Nephron (organoid): ENCODE data around the gene DXO.
A peak's percentile ranks its signal among the peaks of the same experiment; 100 is the strongest.

Experiments used
- H3K27ac Mint-ChIP-seq, 3 experiments: 2 replicates each; pipeline ENCODE4 v1.8.0; 2020; ENCODE audit warnings: mixed read lengths in 3 of 3, mild to moderate bottlenecking in 2 of 3, moderate library complexity in 1 of 3
- H3K27me3 Mint-ChIP-seq: 2 replicates; pipeline ENCODE4 v1.8.0; 2021; ENCODE audit warnings: low read depth, mild to moderate bottlenecking, moderate library complexity, mixed read lengths
- H3K36me3 Mint-ChIP-seq: 2 replicates; pipeline ENCODE4 v1.8.0; 2020; ENCODE audit warnings: low read depth, mixed read lengths
- H3K4me1 Mint-ChIP-seq: 2 replicates; pipeline ENCODE4 v1.8.0; 2020; ENCODE audit warnings: mixed read lengths
- H3K4me3 Mint-ChIP-seq, 3 experiments: 2 replicates each; pipeline ENCODE4 v1.8.0; 2020; ENCODE audit warnings: mild to moderate bottlenecking in 3 of 3, mixed read lengths in 3 of 3, moderate library complexity in 2 of 3
- H3K9me3 Mint-ChIP-seq: 2 replicates; pipeline ENCODE4 v1.8.0; 2020; ENCODE audit warnings: mixed read lengths
- CTCF ChIP-seq, 3 experiments: fragments of 200-600 bp; sonication (generic); IDR thresholded peaks; one replicate each; pipeline ENCODE4 v1.5.0; 2021; ENCODE audit warnings: antibody characterized with exemption in 3 of 3; ENCODE audit not compliant: unreplicated experiment in 3 of 3

DXO gene

GRCh38 chr6:31966506-31966905, 5.4 kb downstream of the DXO start:
- Mint-ChIP-seq H3K4me1 (peaks cover 8% of the 10 kb centered on the region), H3K27ac (no peak overlapping the region), H3K4me3 (no peak overlapping the region), H3K9me3 (no peaks in the 10 kb centered on the region), H3K36me3 (peaks cover 44% of the 10 kb centered on the region), H3K27me3 (no peaks in the 10 kb centered on the region)
- TF ChIP-seq CTCF (IDR thresholded peaks at IDR 0.05; ENCODE audit: unreplicated experiment in 3 of 3): no peak

GRCh38 chr6:31965700-31966099, 6.2 kb downstream of the DXO start:
- no peak overlapping the region for H3K27ac Mint-ChIP-seq
- H3K36me3 Mint-ChIP-seq: peaks cover 46% of the 10 kb centered on the region
- no peak overlapping the region for H3K4me3 Mint-ChIP-seq
- TF ChIP-seq CTCF (IDR thresholded peaks at IDR 0.05; ENCODE audit: unreplicated experiment in 3 of 3): no peak
- H3K27me3 Mint-ChIP-seq: no peaks in the 10 kb centered on the region
- peaks cover 8% of the 10 kb centered on the region for H3K4me1 Mint-ChIP-seq
- no peaks in the 10 kb centered on the region for H3K9me3 Mint-ChIP-seq

DNA sequence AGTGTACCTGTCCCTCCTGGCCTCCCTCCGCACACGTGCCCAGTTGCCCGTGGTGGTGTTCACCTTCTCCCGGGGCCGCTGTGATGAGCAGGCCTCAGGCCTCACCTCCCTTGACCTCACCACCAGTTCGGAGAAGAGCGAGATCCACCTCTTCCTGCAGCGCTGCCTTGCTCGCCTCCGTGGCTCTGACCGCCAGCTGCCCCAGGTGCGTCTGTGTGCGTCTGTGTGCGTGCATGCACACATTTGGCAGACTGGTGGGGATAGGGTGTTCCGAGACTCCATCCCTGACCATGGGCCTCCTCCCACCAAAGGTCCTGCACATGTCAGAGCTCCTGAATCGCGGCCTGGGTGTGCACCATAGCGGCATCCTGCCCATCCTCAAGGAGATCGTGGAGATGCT, 8.0 kb downstream of the DXO start:
- Mint-ChIP-seq H3K27me3 (no peaks in the 10 kb centered on the region), H3K4me3 (peak overlapping the region in 1 of 3 experiments; percentile 13), H3K27ac (no peak overlapping the region), H3K4me1 (peaks cover 4% of the 10 kb centered on the region), H3K9me3 (no peaks in the 10 kb centered on the region), H3K36me3 (peaks cover 43% of the 10 kb centered on the region)
- no peak for TF ChIP-seq CTCF (IDR thresholded peaks at IDR 0.05; ENCODE audit: unreplicated experiment in 3 of 3)

DNA sequence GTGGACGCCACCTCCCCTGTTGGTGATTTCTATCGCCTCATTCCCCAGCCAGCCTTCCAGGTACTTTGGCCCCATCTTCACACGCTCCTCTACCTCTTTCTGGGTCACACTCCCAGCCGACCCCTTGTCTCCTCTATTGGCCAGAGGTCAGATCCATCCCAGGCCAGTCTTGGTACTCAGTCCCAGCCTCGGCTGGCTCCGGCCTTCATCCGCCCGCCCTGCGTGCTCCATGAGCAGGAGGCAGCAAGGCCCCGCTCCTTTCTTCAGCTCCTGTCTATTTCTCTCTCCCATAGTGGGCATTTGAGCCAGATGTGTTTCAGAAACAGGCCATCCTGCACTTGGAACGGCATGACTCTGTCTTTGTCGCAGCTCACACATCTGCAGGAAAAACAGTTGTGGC, 10.3 kb downstream of the DXO start:
- peaks cover 35% of the 10 kb centered on the region for H3K36me3 Mint-ChIP-seq

DNA sequence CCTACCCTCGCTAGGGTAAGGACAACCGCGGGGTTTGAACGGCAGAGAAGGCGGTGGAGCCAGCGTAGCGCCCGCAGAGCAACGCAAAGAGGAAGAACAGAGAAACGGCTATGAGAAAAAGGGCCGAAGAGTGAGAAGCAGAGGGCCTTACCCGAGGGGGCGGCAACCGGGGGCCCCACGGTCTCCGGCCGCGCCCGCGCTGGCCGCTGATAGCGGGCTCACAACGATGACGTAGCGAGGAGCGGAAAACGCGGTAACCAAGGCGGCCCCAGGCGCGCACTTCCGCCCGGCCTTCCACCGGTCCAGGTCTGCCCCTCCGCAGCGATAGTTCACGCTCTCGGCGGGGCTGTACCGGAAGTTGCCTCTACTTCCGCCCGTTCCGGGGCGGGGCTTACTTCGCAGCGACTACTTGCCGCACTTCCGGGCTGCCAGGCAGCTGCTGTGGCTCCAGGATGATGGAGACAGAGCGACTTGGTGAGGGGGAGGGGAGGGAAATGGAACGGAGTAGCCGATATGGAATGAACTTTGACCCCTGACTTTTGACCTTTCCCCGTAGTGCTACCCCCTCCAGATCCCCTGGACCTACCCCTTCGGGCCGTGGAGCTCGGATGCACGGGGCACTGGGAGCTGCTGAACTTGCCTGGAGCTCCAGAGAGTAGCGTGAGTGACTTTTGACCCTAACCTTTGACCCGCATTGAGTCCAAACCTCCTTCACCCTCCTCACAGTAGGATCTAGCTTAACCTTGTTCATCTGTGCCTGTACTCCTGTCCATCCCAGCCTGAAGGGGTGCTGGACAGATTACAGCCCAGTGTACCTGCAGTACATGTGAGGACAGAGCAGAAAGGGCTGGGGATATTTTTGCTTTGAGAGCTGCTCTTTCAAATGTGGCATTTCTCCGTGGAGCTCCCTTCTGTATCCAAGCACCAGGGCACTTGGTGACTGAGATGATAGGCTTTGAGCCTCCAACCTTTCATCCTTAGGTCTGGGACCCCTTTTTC, 12.9 kb downstream of the DXO start, which contains the start of the genes NELFE and SKIC2:
Gene NELFE (minus strand): TSS at position 231 of the 999 bp plus-strand sequence. CDS start 525 bp downstream, outside the sequence.
Gene SKIC2 (plus strand): TSS at position 435 of the 999 bp plus-strand sequence. CDS start 18 bp downstream, at position 453.
- no peaks in the 10 kb centered on the region for H3K9me3 Mint-ChIP-seq
- peaks cover 46% of the 10 kb centered on the region for H3K36me3 Mint-ChIP-seq
- peak within 1 kb of the TSS; percentile 99 to 100 (median 99) for H3K4me3 Mint-ChIP-seq
- TF ChIP-seq CTCF (IDR thresholded peaks at IDR 0.05; ENCODE audit: unreplicated experiment in 3 of 3): no peak
- peak within 1 kb of the TSS; percentile 80 to 92 (median 90) for H3K27ac Mint-ChIP-seq
- H3K4me1 Mint-ChIP-seq: peaks cover 20% of the 10 kb centered on the region
- H3K27me3 Mint-ChIP-seq: no peaks in the 10 kb centered on the region

More for the DNA sequence above, 10.3 kb downstream of the DXO start:
- H3K9me3 Mint-ChIP-seq: no peaks in the 10 kb centered on the region
- peak overlapping the region; percentile 61 to 100 (median 99) for H3K4me3 Mint-ChIP-seq
- peaks cover 20% of the 10 kb centered on the region for H3K4me1 Mint-ChIP-seq
- H3K27me3 Mint-ChIP-seq: no peaks in the 10 kb centered on the region
- no peak for TF ChIP-seq CTCF (IDR thresholded peaks at IDR 0.05; ENCODE audit: unreplicated experiment in 3 of 3)
- H3K27ac Mint-ChIP-seq: no peak overlapping the region
